ENCODE measurements around the gene ATP2C2.
"Not testable (repeated sequence)": the region's sequence is repeated elsewhere in the genome, so short reads cannot be mapped to it uniquely, and the experiment has no call there.

The ATP2C2 gene

DNA sequence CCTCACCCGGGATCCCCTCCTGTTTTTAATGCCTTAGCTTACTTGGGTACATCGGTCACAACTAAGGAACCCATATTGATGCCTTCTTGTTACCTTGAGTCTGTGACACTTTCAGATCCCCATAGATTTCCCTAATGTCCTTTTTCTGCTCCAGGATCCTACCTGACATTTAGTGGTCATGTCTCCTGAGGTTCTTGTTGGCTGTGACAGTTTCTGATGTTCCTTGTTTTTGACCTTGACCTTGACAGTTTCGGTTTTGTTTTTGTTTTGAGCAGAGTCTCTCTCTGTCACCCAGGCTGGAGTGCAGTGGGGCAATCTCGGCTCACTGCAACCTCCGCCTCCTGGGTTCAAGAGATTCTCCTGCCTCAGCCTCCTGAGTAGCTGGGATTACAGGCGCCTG is 52.2 kb downstream of the ATP2C2 start:
- not testable (repeated sequence) for DNase-seq (ENCODE audit: low read depth)

DNA sequence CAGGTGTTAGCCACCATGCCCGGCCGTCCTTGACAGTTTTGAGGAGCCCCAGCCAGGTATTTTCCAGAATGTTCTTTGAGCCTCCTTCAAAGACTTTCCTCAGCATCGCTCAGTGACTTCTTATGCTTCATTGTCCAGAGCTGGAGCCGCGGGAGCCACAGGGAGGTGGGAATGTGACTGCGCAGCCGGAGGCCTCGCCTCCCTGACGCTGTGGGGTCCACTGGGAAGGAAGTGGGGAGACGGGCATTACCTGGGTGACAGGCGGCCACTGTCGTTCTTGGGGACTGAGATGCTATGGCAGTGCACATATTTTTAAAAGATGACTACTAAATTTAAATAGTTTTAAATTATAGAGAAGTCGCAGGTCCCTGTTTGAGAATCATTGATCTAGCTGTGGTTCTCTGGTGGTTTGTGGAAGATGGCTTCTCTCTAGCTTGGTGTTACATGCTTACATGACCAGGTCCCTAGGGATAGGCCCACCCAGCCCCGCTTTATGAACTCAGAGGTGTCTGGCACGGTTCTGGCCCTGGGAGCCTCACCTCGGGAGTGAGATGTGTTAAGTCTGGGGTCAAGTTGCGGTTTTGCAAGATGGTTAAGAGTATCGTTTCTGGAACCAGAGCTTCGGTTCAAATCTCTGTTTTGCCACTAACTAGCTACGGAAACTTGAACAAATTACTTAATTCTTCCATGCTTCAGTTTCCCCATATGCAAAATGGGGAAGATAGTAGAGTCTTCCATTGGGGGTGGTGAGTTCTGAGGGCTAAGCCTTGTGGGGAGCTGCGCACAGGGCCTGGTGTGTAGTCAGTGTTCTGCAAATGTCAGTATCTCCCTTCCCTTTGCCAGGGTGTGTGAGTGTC is 53.0 kb downstream of the ATP2C2 start:
- no peak for DNase-seq (ENCODE audit: low read depth)

DNA sequence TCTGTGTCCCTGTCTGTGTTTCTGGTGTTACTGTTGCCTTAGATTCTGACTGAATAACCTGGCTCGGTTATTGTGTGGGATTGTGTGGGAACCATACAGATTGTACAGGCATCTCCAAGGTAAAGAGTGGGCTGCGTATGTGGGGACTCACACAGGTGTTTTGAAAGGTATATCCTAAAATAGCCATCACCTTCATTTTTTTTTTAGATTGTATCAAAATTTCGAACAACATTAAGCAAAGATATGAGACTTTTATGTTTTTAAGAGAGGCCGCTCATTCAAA is 53.5 kb downstream of the ATP2C2 start:
- no peak for DNase-seq (ENCODE audit: low read depth)

DNA sequence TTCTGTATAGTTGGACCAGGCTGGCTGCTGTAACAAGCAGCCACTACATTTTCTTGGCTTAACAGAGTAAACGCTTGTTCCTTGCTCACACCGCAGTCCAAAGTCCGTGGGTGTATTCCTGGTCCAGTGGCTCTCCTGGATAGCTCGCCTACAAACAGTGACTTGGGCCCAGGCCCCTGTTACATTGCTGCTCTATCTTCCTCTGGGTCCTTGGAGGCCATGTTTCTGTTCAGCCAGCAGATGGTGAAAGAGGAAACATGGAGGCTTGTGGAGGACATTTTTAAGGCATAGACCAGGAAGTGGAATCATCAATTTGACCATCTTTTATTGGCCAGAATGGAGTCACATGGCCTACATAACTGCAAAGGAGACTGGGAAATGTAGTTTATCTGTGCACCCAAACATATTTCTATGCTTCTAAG is 55.1 kb downstream of the ATP2C2 start:
- no peak for DNase-seq (ENCODE audit: low read depth)

DNA sequence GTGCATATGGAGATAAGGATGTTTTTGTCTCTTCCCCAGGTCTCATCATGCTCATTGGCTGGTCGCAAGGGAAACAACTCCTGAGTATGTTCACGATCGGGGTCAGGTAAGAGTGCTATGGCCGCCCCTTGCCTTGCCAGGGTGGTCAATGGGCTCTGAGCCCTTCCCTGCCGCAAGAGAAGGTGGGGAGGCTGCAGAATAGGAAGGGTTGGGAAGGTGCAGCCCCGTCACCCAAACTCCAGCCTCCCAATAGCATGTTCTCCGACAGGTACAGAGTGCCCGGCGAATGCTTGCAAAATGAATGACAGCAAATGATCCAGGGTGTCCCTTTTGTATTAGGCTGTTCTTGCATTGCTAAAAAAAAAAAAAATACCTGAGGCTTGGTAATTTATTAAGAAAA is 57.4 kb downstream of the ATP2C2 start:
- no peak for DNase-seq (ENCODE audit: low read depth)

DNA sequence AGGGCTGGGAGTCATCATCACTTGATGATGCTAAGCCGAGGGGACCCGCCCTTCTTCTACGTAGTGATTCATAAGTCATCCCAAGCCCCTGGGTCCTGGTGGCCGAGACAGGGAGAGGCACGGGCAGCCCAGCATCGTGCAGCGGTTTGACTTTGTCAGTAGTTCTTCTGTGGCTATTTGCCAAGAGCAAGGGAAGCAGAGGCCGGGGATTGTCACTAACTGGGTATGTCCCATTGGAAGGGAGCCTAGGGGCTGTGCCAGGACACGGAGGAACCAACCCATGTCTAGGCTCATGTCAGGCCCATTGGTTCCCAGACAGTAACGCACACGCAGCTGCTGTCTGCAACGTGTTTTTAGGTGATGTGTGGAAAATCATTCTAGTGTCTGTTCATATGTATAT is 58.5 kb downstream of the ATP2C2 start:
- DNase-seq (ENCODE audit: low read depth): no peak

DNA sequence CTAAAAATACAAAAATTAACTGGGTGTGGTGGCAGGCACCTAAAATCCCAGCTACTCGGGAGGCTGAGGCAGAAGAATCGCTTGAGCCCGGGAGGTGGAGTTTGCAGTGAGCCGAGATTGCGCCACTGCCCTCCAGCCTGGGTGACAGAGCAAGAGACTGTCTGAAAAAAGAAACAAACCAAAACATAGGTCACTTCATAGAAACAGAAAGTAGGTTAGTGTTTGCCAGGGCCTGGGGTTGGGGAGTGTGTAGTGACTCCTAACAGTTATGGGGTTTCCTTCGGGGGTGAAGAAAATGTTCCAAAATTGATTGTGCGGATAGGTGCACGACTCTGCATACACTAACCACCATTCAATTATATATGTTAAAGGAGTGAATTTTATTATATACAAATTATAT is 59.2 kb downstream of the ATP2C2 start:
- DNase-seq (ENCODE audit: low read depth): no peak

DNA sequence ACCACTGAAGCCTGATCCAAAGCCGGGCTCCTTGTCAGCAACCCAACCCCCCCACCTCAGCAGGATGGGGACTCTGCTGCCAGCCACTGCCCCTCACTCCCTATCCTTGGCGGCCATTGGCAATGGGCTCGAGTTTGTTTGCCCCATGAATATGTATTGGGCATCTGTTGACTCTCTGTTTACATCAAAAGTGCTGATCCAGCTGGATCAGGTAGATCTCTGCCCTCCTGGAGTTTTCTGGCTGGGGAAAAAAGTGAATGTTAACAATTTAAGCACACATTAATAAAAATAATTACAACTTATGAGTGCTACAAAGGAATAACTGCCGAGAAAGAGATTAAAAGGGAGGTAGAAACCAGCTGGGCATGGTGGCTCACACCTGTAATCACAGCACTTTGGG is 62.5 kb downstream of the ATP2C2 start:
- no peak for DNase-seq (ENCODE audit: low read depth)

DNA sequence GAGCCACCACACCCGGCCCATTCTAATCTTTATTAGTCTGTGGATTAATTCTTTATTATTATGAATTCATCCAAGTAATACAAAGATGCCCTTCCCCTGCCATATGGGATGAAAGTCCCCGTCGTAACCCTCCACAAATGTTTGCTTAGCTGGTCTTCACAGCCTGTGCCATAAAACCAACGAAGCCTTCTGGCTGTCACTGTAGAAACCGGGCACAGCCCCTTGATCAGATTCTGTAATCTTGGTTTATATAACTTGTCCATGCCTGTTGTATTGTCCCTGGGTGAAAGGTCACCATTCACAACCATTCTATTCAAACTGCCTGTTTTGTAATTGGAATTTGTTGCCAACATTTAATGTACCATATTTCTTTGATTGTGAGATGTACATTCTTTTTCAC is 66.5 kb downstream of the ATP2C2 start:
- no peak for DNase-seq (ENCODE audit: low read depth)

DNA sequence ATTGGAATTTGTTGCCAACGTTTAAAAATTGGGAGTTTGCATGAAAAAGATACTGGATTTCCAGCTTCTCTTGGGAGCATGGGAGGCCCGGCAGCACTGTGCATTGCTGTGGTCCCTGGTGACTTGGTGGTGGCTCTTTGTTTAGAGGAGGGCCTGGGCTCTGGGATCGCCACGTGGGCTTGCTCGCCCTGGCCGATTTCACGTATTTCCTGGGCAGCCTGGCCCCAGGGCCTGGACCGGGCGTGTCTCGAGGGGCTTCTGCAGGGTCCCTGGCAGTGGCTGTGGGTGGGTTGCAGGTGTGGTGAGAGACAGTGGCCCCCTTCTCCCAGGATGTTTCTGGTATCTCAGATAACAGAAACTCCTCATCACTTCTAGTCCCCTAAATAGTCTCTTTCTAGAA is 67.9 kb downstream of the ATP2C2 start:
- DNase-seq (ENCODE audit: low read depth): no peak

DNA sequence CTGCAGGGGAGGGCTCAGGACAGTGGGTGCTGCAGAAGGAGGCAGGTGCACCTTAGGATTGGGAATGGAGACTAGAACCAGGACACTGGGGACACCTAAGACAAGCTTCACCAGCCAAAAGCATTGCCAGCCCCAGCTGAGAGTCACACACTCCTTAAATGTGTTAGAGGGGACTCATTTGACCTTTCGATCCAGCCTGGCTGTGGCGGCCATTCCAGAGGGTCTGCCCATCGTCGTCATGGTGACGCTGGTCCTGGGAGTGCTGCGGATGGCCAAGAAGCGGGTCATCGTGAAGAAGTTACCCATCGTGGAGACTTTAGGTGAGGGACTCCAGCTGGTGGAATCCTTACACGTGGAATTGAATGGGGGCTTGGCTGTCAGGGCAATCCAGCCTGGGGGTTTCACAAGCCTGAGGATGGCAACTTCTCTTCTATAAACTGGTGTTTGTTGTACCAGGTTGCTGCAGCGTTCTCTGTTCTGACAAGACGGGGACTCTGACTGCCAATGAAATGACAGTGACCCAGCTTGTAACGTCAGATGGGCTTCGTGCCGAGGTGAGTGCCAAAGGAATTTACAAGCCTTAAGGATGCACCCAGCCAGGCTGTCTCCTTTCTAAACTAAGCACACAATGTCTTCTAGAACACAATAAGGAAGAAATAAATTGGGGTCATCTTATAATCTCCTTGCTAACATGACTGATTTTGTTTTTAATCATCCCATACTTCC is 70.8 kb downstream of the ATP2C2 start:
- no peak for DNase-seq (ENCODE audit: low read depth)

DNA sequence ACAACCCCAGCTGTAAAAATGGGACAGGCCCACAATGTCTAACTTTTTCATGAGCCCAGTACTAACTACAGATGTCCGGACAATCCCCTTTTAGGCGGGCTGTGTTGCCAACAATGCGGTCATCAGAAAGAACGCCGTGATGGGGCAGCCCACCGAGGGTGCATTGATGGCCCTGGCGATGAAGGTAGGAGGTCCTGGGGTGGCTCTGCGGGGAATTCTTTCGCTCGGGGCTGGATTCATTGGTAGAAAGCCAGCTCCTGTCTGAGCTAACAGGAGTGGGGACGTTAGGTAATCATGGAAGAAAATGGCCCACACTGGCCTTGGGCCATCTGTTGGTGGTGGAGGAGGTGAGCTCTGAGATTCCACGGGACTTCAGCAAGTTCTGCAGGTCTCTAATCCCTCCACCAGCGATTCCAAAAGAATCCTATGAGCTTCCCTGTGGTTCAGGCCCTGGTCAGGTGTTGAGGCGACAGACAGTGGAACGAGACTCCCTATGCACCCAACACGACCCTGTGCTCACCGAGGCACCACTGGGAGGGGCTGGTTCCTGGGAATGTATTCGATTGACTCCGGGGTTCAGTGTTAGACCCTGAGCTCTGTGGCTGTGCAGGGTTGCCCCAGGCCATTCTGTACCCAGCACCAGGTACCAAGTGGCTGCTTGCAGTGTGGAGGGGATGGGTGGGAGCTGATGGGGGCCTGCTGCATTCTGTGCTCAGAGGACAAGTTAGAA is 74.2 kb downstream of the ATP2C2 start:
- DNase-seq (ENCODE audit: low read depth): no peak

DNA sequence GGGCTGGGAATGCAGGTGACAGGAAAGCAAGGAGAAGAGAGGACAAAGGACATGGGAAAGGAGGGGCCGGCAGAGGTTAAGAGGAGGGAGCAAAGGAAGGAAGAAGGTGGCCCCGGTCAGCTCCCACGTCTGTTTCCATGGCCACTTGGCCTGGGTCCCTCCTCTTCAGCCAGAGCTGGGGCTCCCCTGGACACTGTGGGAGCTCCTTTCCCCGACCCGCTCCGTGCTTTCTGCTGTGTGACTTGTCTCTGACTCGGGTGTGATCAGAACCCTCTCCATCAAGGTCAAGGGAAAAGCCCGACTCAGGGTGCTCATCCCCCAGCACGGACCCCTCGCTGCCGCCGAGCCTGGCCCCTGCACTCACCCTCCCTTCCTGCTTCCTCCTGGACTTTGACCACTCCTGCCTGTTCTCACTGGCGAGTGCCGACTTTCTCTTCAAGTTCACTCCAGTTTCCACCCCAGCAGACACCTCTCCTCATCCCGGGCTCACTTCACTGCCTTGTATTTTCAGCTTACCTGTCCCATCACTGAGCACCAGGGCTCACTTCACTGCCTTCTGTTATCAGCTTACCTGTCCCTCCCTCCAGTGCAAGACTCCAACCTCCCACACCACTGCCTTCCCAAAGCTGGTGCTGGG is 74.9 kb downstream of the ATP2C2 start:
- no peak for DNase-seq (ENCODE audit: low read depth)

DNA sequence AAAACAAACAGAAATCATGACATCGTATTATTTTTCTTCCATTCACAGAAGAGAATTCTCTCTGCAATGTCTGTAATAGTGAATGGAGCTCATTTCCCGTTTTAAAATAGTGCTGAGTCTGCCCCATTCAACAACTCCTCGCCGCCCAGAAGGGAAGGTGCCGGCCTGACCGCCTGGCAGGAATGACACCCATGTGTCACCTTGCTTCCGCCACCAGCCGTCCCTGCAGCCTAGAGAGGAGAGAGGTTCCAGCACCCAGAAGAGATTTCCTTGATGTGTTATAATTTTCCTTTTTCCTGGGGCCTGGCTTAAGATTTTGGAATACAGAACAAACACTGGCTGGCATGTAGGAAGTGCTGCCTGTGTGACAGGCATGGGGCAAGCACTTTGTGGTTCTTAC is 76.1 kb downstream of the ATP2C2 start:
- DNase-seq (ENCODE audit: low read depth): no peak

DNA sequence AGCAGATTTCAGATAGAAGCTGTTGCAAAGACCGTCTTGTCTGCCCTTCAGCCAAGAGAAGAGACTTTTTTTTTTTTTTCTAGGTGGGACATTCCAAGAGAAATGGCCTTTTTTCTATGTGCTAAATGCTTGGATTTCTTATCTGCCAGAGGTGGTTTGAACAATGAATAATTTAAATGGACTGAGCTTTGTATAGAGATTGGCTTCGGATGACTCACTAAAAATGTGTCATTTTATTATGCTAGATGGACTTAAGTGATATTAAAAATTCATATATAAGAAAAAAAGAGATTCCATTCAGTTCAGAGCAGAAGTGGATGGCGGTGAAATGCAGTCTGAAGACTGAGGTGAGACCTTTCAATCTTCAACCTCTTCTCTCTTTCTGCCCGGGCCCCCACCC is 77.7 kb downstream of the ATP2C2 start:
- DNase-seq (ENCODE audit: low read depth): no peak

DNA sequence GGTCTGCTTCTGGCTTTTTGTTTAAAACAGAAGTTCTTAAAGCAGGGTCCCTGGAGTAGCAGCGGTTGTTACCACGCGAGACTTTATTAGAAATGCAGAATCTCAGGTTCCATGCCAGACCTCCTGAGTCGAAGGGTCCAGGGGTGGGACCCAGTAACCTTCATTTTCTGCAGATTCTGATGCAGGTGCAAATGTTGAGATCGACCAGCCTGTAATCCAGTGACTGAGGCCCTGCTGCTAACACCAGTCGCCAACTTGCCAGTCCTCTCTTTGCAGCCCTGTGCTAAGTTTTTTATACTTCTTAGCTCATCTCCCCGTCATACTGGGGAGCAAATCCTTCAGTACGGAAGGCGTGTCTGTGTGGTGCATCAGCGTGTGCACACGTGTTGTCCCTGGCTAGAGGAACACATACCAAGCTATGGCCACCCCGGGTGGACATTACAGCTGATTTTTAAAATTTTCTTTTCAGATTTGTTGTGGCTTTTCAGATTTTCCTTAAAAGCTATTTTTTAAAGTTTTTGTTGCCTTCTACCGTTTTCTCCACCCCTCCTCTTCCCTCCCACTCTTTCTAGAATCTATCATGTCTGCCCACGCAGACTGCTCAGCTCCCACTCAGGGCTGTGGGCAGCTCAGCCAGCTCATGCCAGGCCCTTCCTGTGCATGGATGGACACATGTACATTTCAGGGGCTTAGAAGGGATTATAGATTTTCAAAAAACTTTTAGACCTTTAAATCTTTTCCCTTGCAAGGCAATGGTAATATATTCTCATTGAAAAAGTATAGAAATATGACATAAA is 78.5 kb downstream of the ATP2C2 start:
- no peak for DNase-seq (ENCODE audit: low read depth)

DNA sequence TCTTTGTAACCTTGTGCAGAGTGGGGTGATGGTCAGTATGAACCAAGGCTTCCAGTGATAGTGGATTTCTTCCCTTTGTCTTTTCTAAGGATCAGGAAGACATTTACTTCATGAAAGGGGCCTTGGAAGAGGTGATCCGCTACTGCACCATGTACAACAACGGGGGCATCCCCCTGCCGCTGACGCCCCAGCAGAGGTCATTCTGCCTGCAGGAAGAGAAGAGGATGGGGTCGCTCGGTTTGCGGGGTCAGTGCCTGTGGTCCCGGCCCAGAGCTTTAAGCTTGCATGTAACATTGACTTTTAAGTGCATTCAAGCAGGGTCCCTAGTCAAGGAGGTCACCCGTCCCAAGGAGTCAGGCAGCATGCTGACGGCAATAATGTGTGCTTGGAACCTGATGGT is 80.1 kb downstream of the ATP2C2 start:
- no peak for DNase-seq (ENCODE audit: low read depth)

DNA sequence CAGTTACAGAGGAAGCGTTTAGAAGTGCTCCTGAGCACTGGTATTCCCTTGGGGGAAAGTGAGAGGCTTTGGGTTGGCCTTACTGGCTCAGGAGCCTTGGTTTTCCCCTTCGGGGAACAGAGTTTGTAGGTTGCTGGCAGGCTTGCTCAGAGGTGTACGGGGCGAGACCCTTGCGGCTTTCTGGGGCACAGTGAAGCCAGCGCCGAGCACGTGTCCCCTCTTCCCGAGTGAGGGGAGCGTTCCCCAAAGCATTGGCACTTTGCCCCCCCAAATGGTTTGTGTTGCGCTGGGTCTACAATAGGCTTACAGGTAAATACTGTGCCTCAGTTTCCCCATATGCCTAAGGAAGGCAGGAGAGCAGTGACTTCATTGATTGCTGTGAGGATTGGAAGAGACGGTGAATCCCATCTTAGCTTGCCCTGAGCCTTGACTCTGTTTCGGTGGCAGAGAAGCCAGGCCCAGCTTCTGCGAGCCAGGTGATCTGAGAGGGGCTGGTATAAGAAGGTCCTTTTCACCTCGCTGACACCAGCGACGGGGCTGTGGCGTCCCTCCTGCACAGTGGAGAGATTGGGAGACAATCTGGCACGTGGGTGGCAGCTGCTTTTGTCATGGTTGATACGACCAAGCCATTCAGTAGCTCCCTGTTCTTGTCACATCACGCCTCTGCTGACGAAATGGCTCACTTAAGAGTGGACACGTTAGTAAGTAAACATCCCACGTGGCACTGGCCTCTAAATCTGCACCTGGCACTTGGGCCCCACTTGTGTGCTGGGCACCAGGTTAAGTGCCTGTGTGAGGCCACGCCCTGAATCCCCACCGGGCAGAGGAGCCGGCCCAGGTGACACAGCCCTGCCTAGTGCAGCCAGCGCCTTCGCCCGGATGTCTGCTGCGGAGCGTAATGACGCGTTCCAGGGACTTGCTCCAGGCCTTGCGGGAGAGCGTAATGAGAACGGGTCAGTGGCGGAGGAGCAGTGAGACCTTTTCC is 81.1 kb downstream of the ATP2C2 start:
- no peak for DNase-seq (ENCODE audit: low read depth)

DNA sequence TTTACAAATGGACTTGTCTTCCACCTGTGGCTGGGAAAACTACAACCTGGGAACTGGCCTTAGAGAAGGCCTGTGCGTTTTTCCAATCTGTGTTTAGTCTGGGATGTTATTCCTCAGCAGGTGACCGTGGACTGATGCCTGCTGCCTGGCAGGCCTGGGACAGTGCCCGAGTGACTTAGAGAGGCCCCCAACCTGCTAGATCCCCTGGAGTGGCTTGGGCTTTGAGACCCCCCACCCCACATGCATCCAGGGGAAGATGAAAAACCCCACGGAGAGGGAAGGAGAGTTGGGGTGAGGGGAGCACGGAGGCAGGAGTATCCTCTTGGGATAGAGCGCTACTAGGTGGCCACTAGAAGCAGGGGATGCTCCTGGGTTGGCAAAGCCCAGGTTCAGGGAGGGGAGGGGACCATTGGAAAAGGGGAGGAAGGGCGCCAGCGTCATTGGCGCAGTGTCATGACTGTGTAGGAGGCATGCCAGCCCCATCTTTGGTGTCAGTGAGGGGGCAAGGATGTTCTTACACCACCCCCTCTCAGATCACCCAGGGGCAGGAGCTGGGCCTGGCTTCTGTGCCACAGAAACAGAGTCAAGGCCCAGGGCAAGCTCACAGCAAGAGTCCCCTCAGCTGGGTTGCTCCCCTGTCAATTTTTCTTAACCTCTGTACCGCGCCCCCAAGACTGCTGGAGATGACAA is 82.0 kb downstream of the ATP2C2 start:
- no peak for DNase-seq (ENCODE audit: low read depth)

All from activated T-helper 1 cell treated with Interleukin-2 at 50 U/mL for 16 hours (primary cell).